AG10803 (cell line): ENCODE measurements around the gene C20orf202.
A peak's percentile ranks its signal among the peaks of the same experiment; 100 is the strongest.
"Not testable (repeated sequence)": the region's sequence is repeated elsewhere in the genome, so short reads cannot be mapped to it uniquely, and the experiment has no call there.

Source experiments
- DNase-seq: peaks from one replicate; pipeline ENCODE4 v3.0.0; 2010; ENCODE audit warnings: low read depth
- H3K4me3 ChIP-seq: 2 replicates; pipeline ENCODE4 v1.5.1; 2011; ENCODE audit warnings: mild to moderate bottlenecking, low read length, control low read depth
- TF ChIP-seq, protein P1 (sequence below): conservative IDR thresholded peaks from 2 replicates; pipeline ENCODE4 v1.5.1; 2011; ENCODE audit warnings: mild to moderate bottlenecking, low read length, control low read depth, inconsistent platforms

The C20orf202 gene

DNA sequence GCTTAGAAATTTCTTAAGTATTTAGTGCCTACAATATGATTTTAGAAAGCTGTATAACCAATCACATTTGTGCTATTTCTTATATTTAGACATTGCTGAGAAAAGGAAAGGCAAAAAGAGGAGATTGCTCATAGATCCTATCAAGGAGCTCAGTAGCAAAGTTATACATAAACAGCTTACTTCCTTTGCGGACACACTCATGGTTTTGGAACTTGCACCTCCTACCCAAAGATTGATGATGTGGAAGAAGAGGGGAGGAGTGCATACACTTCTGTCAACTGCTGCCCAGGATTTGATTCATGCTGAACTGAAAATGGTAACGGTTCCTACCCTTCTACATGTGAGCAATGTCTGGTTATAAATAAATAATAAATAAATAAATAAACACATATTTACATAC is 39.3 kb downstream of the C20orf202 start:
- DNase-seq: peak; percentile 78
- TF ChIP-seq, protein P1, sequence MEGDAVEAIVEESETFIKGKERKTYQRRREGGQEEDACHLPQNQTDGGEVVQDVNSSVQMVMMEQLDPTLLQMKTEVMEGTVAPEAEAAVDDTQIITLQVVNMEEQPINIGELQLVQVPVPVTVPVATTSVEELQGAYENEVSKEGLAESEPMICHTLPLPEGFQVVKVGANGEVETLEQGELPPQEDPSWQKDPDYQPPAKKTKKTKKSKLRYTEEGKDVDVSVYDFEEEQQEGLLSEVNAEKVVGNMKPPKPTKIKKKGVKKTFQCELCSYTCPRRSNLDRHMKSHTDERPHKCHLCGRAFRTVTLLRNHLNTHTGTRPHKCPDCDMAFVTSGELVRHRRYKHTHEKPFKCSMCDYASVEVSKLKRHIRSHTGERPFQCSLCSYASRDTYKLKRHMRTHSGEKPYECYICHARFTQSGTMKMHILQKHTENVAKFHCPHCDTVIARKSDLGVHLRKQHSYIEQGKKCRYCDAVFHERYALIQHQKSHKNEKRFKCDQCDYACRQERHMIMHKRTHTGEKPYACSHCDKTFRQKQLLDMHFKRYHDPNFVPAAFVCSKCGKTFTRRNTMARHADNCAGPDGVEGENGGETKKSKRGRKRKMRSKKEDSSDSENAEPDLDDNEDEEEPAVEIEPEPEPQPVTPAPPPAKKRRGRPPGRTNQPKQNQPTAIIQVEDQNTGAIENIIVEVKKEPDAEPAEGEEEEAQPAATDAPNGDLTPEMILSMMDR: no peak
- no peak overlapping the region for H3K4me3 ChIP-seq

DNA sequence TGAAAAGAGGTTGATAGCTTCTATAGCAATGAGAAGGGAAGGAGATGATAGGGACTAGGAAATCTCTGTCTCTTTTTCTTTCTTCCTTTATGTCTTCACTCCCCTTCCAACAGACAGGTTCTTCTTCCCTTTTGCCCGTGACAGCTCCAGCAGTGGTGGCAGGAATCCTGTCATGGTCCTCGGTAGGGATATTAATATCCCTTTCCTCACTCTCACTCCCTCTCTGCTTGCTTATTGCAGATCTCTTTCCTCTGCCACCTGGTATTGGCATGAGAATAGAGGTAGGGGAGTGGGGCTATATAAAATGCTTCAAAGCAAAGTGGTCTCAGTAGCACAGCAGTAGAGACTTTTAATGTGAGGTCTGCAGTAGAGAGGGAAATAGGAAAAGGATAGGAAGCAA is 42.3 kb downstream of the C20orf202 start:
- no peak for DNase-seq
- TF ChIP-seq, protein P1: no peak
- no peak overlapping the region for H3K4me3 ChIP-seq

DNA sequence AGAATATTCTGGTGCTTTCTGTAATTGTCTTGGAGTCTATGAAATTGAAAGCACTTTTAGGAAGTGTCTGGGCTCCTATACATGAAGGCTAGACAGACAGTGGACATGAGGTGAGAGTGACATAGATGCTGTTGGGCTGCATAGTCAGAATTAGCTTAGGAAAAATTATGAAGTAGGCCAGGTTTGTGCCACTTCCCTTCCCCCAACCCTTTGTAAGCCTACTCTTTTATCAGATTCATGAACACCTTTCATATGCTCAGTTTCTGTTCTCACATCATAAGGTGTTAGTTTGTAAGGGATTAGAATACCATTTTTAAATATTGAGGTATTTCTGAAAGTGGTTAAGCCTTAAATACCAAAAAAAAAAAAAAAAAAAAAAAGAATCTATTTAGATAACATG is 44.4 kb downstream of the C20orf202 start:
- TF ChIP-seq, protein P1: no peak
- H3K4me3 ChIP-seq: no peak overlapping the region
- no peak for DNase-seq

DNA sequence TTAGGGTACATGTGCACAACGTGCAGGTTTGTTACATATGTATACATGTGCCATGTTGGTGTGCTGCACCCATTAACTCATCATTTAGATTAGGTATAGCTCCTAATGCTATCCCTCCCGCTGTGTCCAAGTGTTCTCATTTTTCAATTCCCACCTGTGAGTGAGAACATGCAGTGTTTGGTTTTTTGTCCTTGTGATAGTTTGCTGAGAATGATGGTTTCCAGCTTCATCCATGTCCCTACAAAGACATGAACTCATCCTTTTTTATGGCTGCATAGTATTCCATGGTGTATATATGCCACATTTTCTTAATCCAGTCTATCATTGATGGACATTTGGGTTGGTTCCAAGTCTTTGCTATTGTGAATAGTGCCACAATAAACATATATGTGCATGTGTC is 47.0 kb downstream of the C20orf202 start:
- DNase-seq, H3K4me3 ChIP-seq: not testable (repeated sequence)

DNA sequence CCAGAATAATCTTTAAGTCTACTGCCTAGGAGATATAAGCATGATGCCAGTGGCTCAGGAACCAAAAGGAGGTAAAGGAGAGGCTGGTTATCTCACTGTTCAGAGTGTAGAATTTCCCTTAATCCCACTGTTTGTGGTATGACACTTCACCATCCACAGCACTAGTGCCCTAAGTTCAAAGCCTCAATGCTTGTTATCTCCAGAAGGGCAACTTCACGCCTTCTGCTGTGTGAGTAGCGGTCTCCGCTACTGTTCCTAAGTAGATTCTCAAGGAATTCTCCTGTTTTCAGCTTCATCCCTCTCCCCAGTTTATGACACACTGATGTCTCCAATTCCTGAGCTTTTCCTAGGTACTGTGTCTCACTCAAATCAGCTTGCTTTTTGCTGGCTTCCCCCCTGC is 49.2 kb downstream of the C20orf202 start:
- no peak overlapping the region for H3K4me3 ChIP-seq
- DNase-seq: no peak
- TF ChIP-seq, protein P1: no peak

DNA sequence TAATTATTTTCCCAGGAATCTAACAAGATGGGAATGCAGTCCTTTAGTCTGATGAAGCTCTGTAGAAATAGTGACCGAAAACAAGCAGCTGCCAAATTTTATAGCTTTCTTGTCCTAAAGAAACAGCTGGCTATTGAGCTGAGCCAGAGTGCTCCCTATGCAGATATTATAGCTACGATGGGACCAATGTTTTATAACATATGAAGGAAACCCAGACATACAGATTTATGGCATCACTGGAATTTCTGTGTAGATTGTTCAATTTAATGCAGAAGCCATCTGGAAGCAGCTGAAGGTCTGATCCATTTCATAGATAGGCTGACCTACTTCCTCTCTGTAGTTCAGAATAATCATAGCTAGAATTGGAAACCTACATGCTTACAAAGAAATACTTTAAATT is 51.0 kb downstream of the C20orf202 start:
- TF ChIP-seq, protein P1: no peak
- DNase-seq: no peak
- no peak overlapping the region for H3K4me3 ChIP-seq

DNA sequence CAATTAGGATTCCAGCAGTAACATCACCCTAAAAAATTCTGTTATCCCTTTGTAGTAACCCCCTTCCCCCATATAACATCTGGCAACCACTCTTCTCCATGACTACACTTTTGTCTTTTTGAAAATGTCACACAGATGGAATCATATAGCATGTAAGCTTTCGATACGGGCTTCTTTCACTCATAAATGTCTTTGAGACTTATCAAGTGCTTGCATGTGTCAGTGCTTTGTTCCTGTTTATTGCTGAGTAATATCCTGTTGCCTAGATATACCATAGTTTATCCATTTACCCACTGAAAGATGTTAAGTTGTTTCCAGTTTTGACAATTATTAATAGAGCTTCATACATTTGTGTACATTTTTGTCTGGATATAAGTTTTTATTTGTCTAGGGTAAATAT is 52.4 kb downstream of the C20orf202 start:
- TF ChIP-seq, protein P1: no peak
- DNase-seq: no peak
- no peak overlapping the region for H3K4me3 ChIP-seq
